ENCODE measurements around the gene CRIP1. TPM values are rescaled to one million over a fixed set of nuclear protein-coding genes. Genes with fewer than 3 reads are reported as not detected.

The CRIP1 gene
- total RNA-seq, 1 experiment from 2014 or later: 6.9 TPM

GRCh38 chr14:105488781-105489541 is 2.3 kb downstream of the CRIP1 start:
- no peaks in the 10 kb centered on the region for H3K79me1 ChIP-seq (ENCODE audit: insufficient read depth, low read depth, low read length, poor library complexity, severe bottlenecking)
- H3K4ac ChIP-seq (ENCODE audit: low read depth, low read length): no peak overlapping the region
- no peak for TF ChIP-seq CTCF (conservative IDR thresholded peaks at IDR 0.05)
- no peak overlapping the region for H2BK5ac ChIP-seq (ENCODE audit: insufficient read length, low read length)
- H4K20me1 ChIP-seq (ENCODE audit: control insufficient read depth, insufficient read depth, insufficient read length): no peaks in the 10 kb centered on the region
- no peaks in the 10 kb centered on the region for H3K79me2 ChIP-seq (ENCODE audit: insufficient read depth, low read length)
- peaks cover 4 to 14% of the 10 kb centered on the region in 2 experiments for H3K4me1 Mint-ChIP-seq
- no peak overlapping the region for H3K4me2 ChIP-seq (ENCODE audit: insufficient read depth, insufficient read length, low read length)
- no peak overlapping the region for H2BK12ac ChIP-seq (ENCODE audit: insufficient read length, low read depth, low read length)
- no peak overlapping the region for H3K9ac ChIP-seq (ENCODE audit: extremely low read depth, insufficient read length, low read length)
- no peaks in the 10 kb centered on the region for H3K9me3 ChIP-seq (ENCODE audit: control insufficient read depth, low read depth, low read length)
- no peak overlapping the region for H3T11ph ChIP-seq (ENCODE audit: low read length)
- H3K27me3 Mint-ChIP-seq (ENCODE audit: low read depth): peaks cover 54% of the 10 kb centered on the region
- H4K8ac ChIP-seq (replicated peaks; ENCODE audit: insufficient read length, low read depth, low read length): no peak overlapping the region
- no peak overlapping the region for H3K23ac ChIP-seq (ENCODE audit: insufficient read length, low read depth, low read length)
- peaks cover 0 to 5% (median 0%) of the 10 kb centered on the region in 3 experiments; a peak in 2 of 7 replicates for H3K36me3 Mint-ChIP-seq (ENCODE audit: insufficient read depth in 1 of 3, low read depth in 3 of 3)
- peaks cover 6% of the 10 kb centered on the region for H3K23me2 ChIP-seq (ENCODE audit: insufficient read length, low read depth, low read length, poor library complexity, severe bottlenecking)
- no peak overlapping the region for H3K27ac Mint-ChIP-seq
- H2AK5ac ChIP-seq (ENCODE audit: insufficient read length, low read length): no peak overlapping the region
- DNase-seq: no peak
- peaks cover 26% of the 10 kb centered on the region; the same call in 1 of the 2 replicates for H3K27me3 ChIP-seq (ENCODE audit: insufficient read depth, low read length)
- H3K14ac ChIP-seq (ENCODE audit: insufficient read depth, low read length): 0 out of 2 replicates have a peak overlapping the region, but pooled peaks have one; percentile 48
- H2AFZ ChIP-seq (ENCODE audit: low read length): no peak overlapping the region
- H4K91ac ChIP-seq (ENCODE audit: insufficient read length, low read depth, low read length): no peak overlapping the region
- no peak overlapping the region for H3K18ac ChIP-seq (ENCODE audit: insufficient read length, low read depth, low read length)
- no peaks in the 10 kb centered on the region for H3K4me1 ChIP-seq (ENCODE audit: insufficient read depth, low read length)
- H3K4me3 Mint-ChIP-seq: peak overlapping the region in 1 of 2 experiments; percentile 80; a peak in 2 of 5 replicates
- H2BK15ac ChIP-seq (ENCODE audit: low read depth, low read length): no peak overlapping the region
- peaks cover 0 to 4% of the 10 kb centered on the region in 2 experiments; a peak in 1 of 5 replicates for H3K9me3 Mint-ChIP-seq
- WGBS (ENCODE audit: extremely low coverage, insufficient read length, low lambda C conversion rate): no CpG with 5 or more reads among the region's 20 CpGs
- no peak overlapping the region for H2BK120ac ChIP-seq (ENCODE audit: low read depth, low read length, poor library complexity, severe bottlenecking)
- no peak overlapping the region for H4K5ac ChIP-seq (ENCODE audit: insufficient read length, low read depth, low read length)
- no peak overlapping the region for H3K27ac ChIP-seq (ENCODE audit: insufficient read length, low read depth, low read length)
- no peak overlapping the region for H2BK20ac ChIP-seq (ENCODE audit: low read depth, low read length, poor library complexity, severe bottlenecking)
- no peak overlapping the region for H3K56ac ChIP-seq (ENCODE audit: insufficient read length, low read depth, low read length)
